Iris pigment epithelial cell (primary cell): Measurements from ENCODE around the gene ZNF428.
A peak's percentile ranks its signal among the peaks of the same experiment; 100 is the strongest.
"Not testable (repeated sequence)": the region's sequence is repeated elsewhere in the genome, so short reads cannot be mapped to it uniquely, and the experiment has no call there.

Experiments
- DNase-seq: peaks from one replicate; pipeline ENCODE4 v3.0.0-alpha.2; 2011; ENCODE audit warnings: low read depth

The ZNF428 gene

GRCh38 chr19:43619262-43620060, at the start of gene ZNF428:
ZNF428 (minus strand) TSS chr19:43619629; CDS start chr19:43614304, 5,325 bp downstream.
- DNase-seq = peak; percentile 91

DNA sequence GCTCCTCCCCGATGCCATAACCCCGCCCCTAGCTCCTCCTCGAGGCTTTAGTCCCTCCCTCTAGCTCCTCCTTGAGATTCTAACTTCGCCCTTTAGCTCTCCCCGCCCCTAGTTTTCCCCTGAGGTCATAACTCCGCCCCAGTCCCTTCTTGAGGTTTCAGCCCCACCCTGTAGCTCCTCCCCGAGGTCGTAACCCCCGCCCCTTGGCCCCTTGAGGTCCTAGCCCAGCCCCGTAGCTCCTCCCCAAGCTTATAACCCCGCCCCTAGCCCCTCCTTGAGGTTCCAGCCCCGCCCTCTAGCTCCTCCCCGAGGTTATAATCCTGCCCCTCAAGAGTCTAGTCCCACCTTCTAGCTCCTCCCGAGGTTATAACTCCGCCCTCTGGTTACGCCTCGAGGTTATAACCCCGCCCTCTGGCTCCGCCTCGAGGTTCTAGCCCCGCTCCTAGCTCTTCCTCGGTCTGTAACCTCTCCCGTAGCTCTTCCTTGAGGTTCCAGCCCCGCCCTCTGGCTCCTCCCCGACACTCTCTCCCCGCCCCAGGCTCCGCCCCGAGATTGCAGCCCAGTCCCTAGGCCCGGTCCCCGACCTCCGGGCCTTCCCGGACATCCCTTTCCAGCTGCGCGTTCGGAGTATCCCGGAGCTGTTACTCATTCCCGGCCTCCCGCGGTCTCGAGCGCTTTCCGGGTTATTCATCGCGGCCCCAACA, 49.1 kb upstream of the ZNF428 start:
- DNase-seq = peak; percentile 99

- DNase-seq = peak; percentile 35
These were observed 48.5 kb upstream of the ZNF428 start for GRCh38 chr19:43667876-43668405.

GRCh38 chr19:43667126-43667875, 47.9 kb upstream of the ZNF428 start:
- DNase-seq = no peak

DNA sequence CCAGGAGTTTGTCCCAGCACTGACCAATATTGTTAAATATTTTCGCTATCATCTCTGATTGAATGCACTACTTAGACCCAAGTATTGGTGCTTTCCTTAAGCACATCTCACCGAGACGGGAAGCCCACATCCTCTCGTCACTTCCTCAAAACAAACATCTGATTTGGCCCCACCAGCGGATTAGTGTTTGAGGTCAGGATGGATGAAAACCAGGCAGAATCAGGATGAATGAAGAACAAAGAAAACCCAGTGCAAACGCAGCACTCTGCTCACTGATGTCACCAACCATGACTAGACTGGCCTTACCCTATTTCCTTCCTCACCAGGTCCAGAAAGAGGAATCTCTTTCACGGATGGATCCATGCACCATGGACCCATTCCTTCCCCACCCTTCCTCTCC, 44.6 kb upstream of the ZNF428 start:
- no peak for DNase-seq

DNA sequence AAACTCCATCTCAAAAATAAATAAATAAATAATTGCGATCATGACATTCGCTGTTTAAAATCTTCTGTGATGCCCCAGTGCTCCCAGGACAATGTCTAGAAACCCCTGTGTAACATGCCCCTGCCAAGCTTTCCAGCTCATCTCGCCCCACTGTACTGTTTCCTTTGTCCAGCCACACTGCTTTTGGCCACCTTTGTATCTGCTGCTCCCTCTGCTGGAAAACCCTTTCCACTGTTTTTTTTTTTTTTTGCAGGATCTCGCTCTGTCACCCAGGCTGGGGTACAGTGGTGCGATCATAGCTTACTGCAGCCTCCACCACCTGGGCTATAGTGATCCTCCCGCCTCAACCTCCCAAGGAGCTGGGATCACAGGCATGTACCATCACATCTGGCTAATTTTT, 43.1 kb upstream of the ZNF428 start:
- peak; percentile 15 for DNase-seq

- DNase-seq = no peak
These were observed 41.5 kb upstream of the ZNF428 start for GRCh38 chr19:43660971-43661360.

- no peak for DNase-seq
These were observed 41.0 kb upstream of the ZNF428 start for GRCh38 chr19:43660301-43660970.

GRCh38 chr19:43658494-43658893, 39.1 kb upstream of the ZNF428 start:
- DNase-seq = no peak

- no peak for DNase-seq
These were observed 38.6 kb upstream of the ZNF428 start for GRCh38 chr19:43658001-43658400.

DNA sequence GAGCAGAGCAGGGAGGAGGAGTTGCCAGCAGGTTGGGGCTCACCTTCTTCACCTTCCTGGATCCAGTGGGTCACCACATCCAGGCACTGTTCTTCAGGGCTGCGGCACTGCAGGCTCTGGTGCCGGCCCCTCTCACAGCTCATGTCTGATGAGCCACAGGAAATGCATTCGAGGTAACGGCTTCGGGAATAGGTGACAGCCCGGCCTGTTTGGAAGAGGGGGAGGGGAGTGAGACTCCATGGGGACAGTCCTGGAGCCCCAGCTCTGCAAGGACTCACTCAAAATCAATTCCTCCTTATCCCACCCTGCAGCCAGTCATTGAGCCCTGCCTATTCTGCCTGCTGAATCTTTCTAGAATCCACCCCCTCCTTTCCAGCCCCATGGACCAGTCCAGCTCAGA, 37.0 kb upstream of the ZNF428 start:
- DNase-seq = no peak

GRCh38 chr19:43652546-43652874, 33.1 kb upstream of the ZNF428 start:
- DNase-seq = no peak

GRCh38 chr19:43651758-43652545, 32.5 kb upstream of the ZNF428 start:
- peak; percentile 70 for DNase-seq

- not testable (repeated sequence) for DNase-seq
These were observed 30.8 kb upstream of the ZNF428 start for GRCh38 chr19:43650276-43650675.

DNA sequence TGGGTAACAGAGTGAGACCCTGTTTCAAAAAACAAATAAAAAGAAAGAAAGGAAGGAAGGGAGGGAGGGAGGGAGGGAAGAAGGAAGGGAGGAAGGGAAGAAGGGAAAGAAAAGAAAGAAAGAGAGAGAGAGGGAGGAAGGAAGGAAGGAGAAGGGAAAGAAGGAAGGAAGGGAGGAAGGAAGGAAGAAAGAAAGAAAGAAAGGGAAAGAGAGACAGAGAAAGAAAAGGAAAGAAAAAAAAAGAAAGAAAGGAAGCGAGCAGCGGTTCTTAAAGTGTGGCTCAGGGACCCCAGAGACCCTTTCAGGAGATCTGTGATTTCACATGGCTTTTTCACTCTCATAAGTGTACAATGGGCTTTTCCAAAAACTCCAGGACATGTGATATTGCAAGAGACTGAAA, 30.1 kb upstream of the ZNF428 start:
- DNase-seq = no peak

GRCh38 chr19:43648633-43649032, 29.2 kb upstream of the ZNF428 start:
- no peak for DNase-seq

DNA sequence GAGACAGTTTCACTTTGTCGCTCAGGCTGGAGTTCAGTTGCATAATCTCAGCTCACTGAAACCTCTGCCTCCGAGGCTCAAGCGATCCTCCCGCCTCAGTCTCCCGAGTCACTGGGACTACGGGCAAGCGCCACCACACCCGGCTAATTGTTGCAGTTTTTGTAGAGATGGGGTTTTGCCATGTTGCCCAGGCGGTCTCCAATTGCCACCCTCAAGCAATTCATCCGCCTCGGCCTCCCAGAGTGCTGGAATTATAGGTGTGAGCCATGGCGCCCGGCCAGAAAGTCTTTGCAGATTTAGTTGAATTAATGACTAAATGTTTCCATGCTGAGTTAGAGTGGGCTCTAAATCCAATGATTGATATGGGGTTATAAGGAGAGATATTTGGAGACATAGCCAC, 24.8 kb upstream of the ZNF428 start:
- DNase-seq = no peak

GRCh38 chr19:43643326-43643725, 23.9 kb upstream of the ZNF428 start:
- no peak for DNase-seq

DNA sequence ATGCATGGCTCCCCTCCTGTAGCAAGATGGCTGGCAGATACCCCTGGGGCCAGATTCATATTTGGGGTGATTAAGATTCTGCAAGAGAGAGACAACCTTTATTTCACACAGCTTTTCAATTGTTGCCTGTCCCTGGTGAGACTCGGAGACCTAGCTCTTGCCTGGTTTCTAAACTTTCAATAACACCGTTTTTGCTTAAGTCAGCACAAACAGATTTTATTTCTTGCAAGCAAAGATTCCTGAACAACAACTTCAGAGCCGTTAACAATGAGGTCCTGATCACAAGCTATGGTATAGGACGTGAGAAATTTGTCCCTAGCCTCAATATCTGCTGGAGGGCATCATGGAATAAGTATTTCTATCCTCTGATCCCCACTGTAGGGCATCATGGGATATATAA, 23.1 kb upstream of the ZNF428 start:
- no peak for DNase-seq

- no peak for DNase-seq
These were observed 21.9 kb upstream of the ZNF428 start for GRCh38 chr19:43641333-43641732.

- no peak for DNase-seq
These were observed 21.0 kb upstream of the ZNF428 start for GRCh38 chr19:43640424-43640757.
